Measurements from ENCODE around the gene MUC22.

GRCh38 chr6:30970946-30971345 is 39.3 kb upstream of the MUC22 start:
- no peak for TF ChIP-seq CTCF (conservative IDR thresholded peaks at IDR 0.05)
- no peak for TF ChIP-seq ZFX (IDR thresholded peaks at IDR 0.05)

Measured in C4-2B (cell line).